Body of pancreas (tissue), 4 donors: ENCODE data around the gene ASMT.
"Not testable (repeated sequence)": the region's sequence is repeated elsewhere in the genome, so short reads cannot be mapped to it uniquely, and the experiment has no call there.

Experiments used
- POLR2A ChIP-seq, 3 donors: fragments of 450-650 bp; IDR thresholded peaks; one replicate each; pipeline ENCODE4 v1.6.1; 2016; ENCODE audit warnings: antibody characterized with exemption in 3 of 3, mild to moderate bottlenecking in 2 of 3
- TF ChIP-seq, protein P1 (sequence below), 7 experiments: fragments of 450-650 bp in 4 of 7; fragments of 200-600 bp in 3 of 7; sonication (generic) in 3 of 7; IDR thresholded peaks; one replicate each; pipeline ENCODE4 v1.5.1; 2016 to 2019; ENCODE audit warnings: antibody characterized with exemption in 7 of 7

DNA sequence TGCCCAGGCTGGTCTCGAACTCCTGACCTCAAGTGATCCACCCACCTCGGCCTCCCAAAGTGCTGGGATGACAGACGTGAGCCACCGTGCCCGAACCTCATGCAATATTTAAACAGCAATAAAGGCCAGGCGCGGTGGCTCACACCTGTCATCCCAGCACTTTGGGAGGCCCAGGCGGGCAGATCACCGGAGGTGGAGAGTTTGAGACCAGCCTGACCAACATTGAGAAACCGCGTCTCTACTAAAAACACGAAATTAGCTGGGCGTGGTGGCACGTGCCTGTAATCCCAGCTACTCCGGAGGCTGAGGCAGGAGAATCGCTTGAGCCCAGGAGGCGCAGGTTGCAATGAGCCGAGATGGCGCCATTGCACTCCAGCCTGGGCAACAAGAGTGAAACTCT lies 40.7 kb upstream of the ASMT start:
- TF ChIP-seq, protein P1, sequence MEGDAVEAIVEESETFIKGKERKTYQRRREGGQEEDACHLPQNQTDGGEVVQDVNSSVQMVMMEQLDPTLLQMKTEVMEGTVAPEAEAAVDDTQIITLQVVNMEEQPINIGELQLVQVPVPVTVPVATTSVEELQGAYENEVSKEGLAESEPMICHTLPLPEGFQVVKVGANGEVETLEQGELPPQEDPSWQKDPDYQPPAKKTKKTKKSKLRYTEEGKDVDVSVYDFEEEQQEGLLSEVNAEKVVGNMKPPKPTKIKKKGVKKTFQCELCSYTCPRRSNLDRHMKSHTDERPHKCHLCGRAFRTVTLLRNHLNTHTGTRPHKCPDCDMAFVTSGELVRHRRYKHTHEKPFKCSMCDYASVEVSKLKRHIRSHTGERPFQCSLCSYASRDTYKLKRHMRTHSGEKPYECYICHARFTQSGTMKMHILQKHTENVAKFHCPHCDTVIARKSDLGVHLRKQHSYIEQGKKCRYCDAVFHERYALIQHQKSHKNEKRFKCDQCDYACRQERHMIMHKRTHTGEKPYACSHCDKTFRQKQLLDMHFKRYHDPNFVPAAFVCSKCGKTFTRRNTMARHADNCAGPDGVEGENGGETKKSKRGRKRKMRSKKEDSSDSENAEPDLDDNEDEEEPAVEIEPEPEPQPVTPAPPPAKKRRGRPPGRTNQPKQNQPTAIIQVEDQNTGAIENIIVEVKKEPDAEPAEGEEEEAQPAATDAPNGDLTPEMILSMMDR (IDR thresholded peaks at IDR 0.05): not testable (repeated sequence)
- not testable (repeated sequence) for TF ChIP-seq POLR2A (IDR thresholded peaks at IDR 0.05)
